ENCODE data around the gene IL20RA.

Gene IL20RA

GRCh38 chr6:137013738-137014602 lies 30.8 kb downstream of the IL20RA start:
- Histone ChIP-seq H3K9me3 (ENCODE audit: control insufficient read depth, insufficient read depth, low read length) (no peaks in the 10 kb centered on the region), H3K4me2 (ENCODE audit: low read length) (no peak overlapping the region), H3K36me3 (ENCODE audit: control insufficient read depth, low read length) (no peaks in the 10 kb centered on the region), H3K9me2 (replicated peaks; ENCODE audit: control insufficient read depth, low read length) (no peaks in the 10 kb centered on the region), H3K27me3 (ENCODE audit: control insufficient read depth, low read length) (peaks cover 15% of the 10 kb centered on the region), H3K79me2 (ENCODE audit: control insufficient read depth, low read length) (no peaks in the 10 kb centered on the region), H3F3A (ENCODE audit: control insufficient read depth, insufficient read depth) (no peaks in the 10 kb centered on the region), H3K4me3 (ENCODE audit: low read length) (no peak overlapping the region), H3K4me1 (ENCODE audit: control insufficient read depth, low read length) (no peaks in the 10 kb centered on the region), H3K27ac (ENCODE audit: low read depth, low read length) (no peak overlapping the region), H4K20me1 (ENCODE audit: control insufficient read depth, insufficient read depth, low read depth, low read length) (no peaks in the 10 kb centered on the region)
- TF ChIP-seq CTCF (IDR thresholded peaks at IDR 0.05; ENCODE audit: low read depth, low read length, poor library complexity, severe bottlenecking), result peak; percentile 11
- no peak for TF ChIP-seq EZH2phosphoT487 (IDR thresholded peaks at IDR 0.05; ENCODE audit: borderline replicate concordance, low read length)

- H3F3A ChIP-seq (ENCODE audit: control insufficient read depth, insufficient read depth), result no peaks in the 10 kb centered on the region
- H3K4me3 ChIP-seq (ENCODE audit: low read length), result no peak overlapping the region
- H3K36me3 ChIP-seq (ENCODE audit: control insufficient read depth, low read length), result no peaks in the 10 kb centered on the region
- H4K20me1 ChIP-seq (ENCODE audit: control insufficient read depth, insufficient read depth, low read depth, low read length), result no peaks in the 10 kb centered on the region
- no peak for TF ChIP-seq EZH2phosphoT487 (IDR thresholded peaks at IDR 0.05; ENCODE audit: borderline replicate concordance, low read length)
- TF ChIP-seq CTCF (IDR thresholded peaks at IDR 0.05; ENCODE audit: low read depth, low read length, poor library complexity, severe bottlenecking), result no peak
- H3K79me2 ChIP-seq (ENCODE audit: control insufficient read depth, low read length), result no peaks in the 10 kb centered on the region
- H3K27ac ChIP-seq (ENCODE audit: low read depth, low read length), result no peak overlapping the region
- H3K9me3 ChIP-seq (ENCODE audit: control insufficient read depth, insufficient read depth, low read length), result no peaks in the 10 kb centered on the region
- no peaks in the 10 kb centered on the region for H3K9me2 ChIP-seq (replicated peaks; ENCODE audit: control insufficient read depth, low read length)
- no peaks in the 10 kb centered on the region for H3K4me1 ChIP-seq (ENCODE audit: control insufficient read depth, low read length)
- H3K27me3 ChIP-seq (ENCODE audit: control insufficient read depth, low read length), result peaks cover 15% of the 10 kb centered on the region
- no peak overlapping the region for H3K4me2 ChIP-seq (ENCODE audit: low read length)
Measured at GRCh38 chr6:137013031-137013430, 31.7 kb downstream of the IL20RA start.

GRCh38 chr6:137011406-137011805 lies 33.4 kb downstream of the IL20RA start:
- Histone ChIP-seq H3K4me3 (ENCODE audit: low read length) (no peak overlapping the region), H3K36me3 (ENCODE audit: control insufficient read depth, low read length) (no peaks in the 10 kb centered on the region), H3F3A (ENCODE audit: control insufficient read depth, insufficient read depth) (no peaks in the 10 kb centered on the region), H3K27ac (ENCODE audit: low read depth, low read length) (no peak overlapping the region), H3K79me2 (ENCODE audit: control insufficient read depth, low read length) (no peaks in the 10 kb centered on the region), H3K9me3 (ENCODE audit: control insufficient read depth, insufficient read depth, low read length) (no peaks in the 10 kb centered on the region), H3K4me1 (ENCODE audit: control insufficient read depth, low read length) (no peaks in the 10 kb centered on the region), H3K4me2 (ENCODE audit: low read length) (no peak overlapping the region), H4K20me1 (ENCODE audit: control insufficient read depth, insufficient read depth, low read depth, low read length) (no peaks in the 10 kb centered on the region), H3K27me3 (ENCODE audit: control insufficient read depth, low read length) (peaks cover 10% of the 10 kb centered on the region), H3K9me2 (replicated peaks; ENCODE audit: control insufficient read depth, low read length) (no peaks in the 10 kb centered on the region)
- no peak for TF ChIP-seq EZH2phosphoT487 (IDR thresholded peaks at IDR 0.05; ENCODE audit: borderline replicate concordance, low read length)
- no peak for TF ChIP-seq CTCF (IDR thresholded peaks at IDR 0.05; ENCODE audit: low read depth, low read length, poor library complexity, severe bottlenecking)
